Measurements from ENCODE around the gene TPGS2. TPM values are rescaled to one million over a fixed set of nuclear protein-coding genes. Genes with fewer than 3 reads are reported as not detected.
"Not testable (repeated sequence)": the region's sequence is repeated elsewhere in the genome, so short reads cannot be mapped to it uniquely, and the experiment has no call there.

The TPGS2 gene
- polyA plus RNA-seq, 1 donor = 36.7 TPM

DNA sequence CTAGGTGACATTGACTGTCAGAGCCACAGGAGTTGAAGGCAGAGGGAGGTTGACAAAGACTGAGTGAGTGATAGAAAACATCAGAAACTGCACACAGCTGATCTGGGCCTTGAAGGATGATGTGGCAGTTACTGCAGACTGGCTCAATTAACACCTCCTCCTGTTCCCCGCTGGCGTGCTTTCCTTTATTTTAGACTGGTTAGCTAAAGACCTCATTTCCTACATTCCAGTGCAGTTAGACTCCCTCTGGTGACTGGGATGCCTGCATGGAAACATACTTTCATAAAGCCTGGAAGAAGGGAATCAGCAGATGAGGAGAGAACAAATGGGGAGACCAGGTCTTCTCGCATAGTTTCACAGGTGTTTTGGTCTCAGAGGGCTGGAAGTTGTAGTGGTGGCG, 7.1 kb downstream of the TPGS2 start:
- DNase-seq (ENCODE audit: low read depth) = no peak

DNA sequence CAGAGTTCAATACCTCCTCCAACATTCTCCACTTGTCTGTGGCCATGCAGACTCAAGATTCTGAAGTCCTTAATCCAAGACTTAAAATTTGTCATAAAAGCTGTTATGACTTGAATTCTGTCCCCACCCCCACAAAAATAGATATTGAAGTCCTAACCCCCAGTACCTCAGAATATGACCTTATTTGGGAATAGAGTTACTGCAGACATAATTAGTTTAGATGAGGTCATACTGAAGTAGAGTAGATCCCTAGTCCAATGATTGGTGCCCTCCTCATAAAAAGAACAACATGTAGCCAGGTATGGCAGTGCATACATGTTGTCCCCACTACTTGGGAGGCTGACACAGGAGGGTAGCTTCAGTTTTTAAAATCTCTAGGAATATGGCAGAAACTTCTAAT, 9.2 kb downstream of the TPGS2 start:
- no peak for DNase-seq (ENCODE audit: low read depth)

DNA sequence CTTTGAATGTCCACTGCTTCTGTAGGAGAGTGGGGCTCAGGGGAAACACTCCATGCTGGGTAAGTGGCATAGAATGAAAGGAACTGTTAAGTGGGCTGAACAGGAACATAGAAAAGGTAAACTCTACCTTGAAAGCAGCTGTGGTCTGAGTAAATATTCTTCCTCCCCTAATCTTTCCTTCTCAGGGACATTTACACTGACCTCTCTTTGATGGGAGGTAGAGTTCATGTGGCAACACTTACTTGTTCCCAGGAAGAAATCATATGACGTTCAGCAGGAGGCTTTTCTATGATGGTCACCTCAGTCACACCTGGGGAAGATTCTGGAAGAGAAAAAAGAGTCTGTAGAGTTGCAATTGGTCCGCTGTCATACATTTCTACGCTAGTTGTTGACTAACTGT, 10.2 kb downstream of the TPGS2 start:
- DNase-seq (ENCODE audit: low read depth) = no peak

DNA sequence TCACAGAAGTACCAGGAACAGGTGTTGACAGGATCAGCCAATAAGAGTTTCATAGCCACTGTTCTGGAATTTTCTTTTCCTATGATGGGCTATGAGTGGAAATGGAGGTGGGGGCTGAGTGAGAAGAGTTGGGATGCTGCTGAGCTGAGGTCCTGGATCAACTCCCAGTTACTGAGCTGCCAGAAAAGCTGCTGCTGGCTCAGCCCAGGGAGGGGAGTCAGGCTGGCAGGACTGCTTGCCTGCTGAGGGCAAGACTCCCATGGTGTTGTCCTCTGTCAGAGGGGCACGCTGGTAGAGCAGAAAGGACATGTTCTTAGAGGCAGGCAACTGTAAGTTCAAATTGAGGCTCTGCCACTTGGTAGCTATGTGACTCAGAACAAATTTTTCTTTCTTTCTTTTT, 11.8 kb downstream of the TPGS2 start:
- DNase-seq (ENCODE audit: low read depth) = no peak

DNA sequence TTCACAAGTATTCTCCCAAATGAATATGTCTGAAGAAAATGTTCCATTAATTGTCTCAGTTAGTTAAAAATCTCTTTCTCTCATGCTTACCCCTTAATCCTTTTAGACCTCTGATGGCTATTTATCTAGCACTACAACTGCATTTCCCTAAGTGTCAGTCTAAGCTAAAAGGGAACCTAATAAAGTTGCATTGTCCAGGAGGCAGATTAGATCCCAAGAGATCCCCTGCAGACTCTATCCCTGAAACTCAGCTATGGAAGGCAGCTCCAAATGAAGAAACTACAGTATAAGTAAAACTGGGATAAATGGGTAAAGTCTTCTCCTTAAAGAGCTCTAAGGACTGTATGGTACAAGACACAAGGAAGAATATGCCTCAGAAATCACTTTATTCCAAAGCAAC, 12.7 kb downstream of the TPGS2 start:
- not testable (repeated sequence) for DNase-seq (ENCODE audit: low read depth)

DNA sequence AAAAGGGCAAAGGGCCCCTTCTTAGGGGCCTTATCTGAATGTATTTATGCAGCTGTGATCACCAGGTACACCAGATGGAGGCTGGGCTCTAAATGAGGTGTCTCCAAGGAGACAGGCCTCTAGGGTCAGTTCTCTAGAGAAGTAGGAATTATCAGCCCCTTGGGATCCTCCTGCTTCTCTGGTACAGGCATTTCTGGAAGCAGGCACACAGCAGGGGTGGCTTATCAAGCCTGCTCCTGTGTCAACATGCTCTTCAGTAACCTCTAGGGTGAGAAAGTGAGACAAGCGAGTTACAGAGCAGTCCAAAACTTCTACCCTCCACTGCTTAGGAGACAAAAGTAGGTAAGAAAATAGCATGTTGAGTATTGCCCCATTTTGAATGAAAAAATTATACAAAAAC, 13.8 kb downstream of the TPGS2 start:
- no peak for DNase-seq (ENCODE audit: low read depth)

DNA sequence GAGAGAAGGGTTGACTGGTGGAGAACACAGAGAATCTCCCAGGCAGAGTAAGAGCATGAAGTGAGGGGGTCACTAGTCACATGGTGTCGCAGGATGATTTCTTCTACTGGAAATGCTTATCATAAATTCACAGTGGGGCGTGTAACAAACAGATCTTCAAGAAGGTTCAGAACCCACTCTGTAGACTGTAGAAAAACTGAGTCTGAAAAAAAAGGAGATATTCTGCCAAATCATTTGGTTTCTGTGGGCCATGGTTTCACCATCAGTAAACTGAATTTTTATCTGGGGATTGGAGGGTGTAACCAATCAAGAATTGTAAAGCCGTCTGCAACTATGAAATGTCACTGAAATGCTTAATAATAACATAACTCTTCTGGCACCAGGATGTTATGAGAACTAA, 15.0 kb downstream of the TPGS2 start:
- no peak for DNase-seq (ENCODE audit: low read depth)

DNA sequence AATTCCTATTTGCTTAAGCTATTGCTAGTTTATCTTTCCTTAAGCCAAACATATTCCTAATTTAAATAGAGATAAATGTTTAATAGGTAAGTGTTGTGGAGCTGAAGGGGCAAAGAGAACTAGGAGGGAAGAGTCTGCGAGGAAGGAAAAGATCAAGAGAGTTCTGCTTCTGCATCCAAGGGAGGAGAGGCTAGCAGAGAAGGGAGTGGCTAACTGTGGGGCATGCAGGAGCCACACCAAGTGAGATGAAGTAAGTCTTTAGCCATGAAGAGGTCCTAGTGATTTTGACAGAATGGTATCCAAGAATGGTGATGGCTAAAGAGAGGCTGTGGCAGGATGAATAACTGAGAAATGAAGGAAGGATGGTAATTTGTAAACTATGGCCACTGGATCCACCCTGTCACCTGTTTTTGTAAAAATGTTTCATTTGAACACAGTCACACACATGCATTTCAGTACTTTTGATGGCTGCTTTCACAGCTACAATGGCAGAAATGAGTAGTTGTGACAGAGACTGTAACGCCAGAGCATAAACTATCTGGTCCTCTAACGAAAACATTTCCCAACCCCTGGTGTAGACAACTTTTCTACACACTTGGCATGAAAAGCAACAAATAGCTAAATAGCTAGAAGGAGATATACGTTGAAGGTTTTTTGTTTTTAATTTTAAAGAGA, 15.6 kb downstream of the TPGS2 start:
- DNase-seq (ENCODE audit: low read depth) = no peak

DNA sequence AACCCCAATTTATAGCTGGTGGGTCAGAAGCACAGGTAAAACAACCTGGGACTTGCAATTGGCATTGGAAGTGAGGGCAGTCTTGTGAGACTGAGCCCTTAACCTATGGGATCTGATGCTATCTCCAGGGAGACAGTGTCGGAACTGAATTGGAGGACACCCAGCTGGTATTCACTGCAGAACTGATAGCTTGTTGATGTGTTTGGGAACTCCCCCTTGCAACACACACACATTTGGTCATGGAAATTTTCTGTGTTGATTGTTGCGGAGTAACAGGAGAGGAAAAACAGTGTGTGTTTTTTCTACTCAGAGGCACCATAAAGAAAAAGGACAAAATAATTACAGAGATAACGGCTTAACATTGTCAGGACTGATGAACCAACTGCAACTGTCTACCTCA, 16.1 kb downstream of the TPGS2 start:
- DNase-seq (ENCODE audit: low read depth) = no peak

DNA sequence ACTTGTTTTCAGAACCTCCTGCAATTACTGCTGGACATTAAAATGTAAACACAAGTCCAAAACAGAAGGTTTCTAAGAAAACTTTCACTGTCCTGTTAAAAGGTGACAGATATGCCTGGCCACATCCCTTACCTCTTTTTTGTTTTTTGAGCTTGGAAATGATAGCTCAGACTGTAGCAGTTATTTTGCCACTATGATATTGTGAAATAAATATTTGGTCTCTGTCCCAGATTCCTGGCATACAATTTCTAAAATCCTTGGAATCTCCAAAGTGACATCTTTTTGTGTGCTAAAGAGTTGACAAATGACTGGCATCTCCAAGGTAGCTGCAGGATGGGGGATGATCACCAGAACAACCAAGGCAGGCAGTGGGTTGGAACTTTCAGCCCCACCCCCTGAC, 16.8 kb downstream of the TPGS2 start:
- DNase-seq (ENCODE audit: low read depth) = no peak

DNA sequence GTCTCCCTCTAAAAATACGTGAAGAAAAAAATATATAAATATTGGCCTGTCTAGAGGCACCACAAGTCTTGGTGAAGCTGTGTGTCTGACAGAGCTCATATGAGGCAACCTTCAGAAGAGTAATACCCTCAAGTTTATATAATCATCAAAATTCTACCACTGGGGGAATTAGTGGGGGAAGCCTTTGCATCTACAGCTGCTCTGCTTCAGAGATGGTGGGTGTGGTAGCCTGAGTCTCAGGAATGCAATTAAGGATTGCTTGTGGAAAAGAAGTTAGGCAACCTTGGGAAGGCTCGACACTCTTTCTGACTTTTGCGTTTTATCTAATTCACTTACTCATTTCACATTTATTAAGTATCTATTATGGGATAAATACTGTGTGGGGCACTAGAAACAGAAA, 17.4 kb downstream of the TPGS2 start:
- DNase-seq (ENCODE audit: low read depth) = no peak

DNA sequence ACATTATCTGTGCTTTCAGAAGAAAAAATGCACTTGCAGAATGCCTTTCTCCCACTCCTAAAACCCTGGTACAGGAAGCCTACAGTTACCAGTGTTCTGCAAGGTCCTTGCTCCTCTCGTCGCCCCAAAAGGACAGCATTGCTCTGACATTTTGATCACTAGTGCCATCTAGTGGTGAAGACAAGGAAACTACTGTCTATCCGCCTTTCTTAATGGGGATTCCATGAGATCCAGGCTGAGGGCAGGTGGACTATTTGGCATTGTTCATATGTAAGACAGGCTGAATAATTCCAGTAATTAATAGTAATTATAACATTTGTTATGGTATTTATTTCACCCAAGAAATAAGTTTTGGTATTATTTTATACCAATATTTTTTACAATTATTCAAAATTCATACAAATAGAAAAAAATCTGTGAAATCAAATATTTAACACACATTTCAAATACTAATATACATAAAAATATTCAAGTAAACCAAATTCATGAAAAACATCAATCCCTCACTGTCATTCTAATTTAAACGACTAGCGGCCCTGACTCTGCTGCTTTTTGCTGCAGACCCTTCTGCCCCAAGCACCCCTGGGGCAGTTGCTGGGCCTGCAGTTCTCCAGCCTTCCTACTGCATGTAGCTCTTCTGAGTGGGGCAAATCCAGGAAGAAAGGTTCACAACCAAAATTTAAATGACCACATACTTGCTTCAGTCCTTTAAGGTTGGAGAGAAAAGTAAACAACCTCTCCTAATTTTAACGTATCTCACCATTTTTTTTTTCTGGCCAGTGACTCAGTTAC, 19.0 kb downstream of the TPGS2 start:
- DNase-seq (ENCODE audit: low read depth) = peak; percentile 47

DNA sequence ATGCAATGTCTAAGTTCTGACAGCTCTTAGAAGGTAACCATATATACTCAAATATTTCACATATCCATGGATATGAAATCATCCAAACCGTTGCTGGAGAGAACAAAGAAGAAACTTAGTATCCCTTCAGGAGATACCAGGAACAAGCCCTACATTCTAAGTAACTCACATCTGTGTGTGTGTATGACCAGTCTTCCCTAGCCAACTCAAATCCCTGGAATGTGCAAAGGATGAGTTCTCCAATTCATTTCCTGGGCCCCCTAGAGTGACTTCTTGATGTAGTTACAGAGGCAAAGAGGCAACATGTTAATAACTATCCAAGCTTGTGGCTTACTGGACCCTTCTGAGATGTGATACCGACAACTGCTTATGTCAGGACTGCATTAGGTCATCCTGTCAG, 20.1 kb downstream of the TPGS2 start:
- DNase-seq (ENCODE audit: low read depth) = no peak

DNA sequence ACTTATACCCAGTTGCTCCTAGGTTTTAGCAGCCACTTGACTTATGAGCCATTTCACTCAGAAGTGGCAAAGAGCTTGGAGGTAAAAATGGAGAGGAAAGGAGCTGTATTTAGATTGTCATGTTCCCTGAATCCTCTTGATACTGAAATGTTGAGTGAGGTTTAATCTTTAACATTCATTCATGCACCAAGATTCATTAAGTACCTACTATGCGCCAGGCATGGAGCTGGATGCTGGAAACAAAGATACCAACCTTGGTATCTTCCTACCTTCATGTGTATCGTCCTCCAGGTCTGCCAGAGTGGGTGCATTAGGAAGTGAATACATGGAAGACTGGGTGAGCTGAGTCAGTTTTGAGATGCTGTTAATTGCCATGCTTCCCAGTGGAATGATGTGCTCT, 23.7 kb downstream of the TPGS2 start:
- DNase-seq (ENCODE audit: low read depth) = no peak

DNA sequence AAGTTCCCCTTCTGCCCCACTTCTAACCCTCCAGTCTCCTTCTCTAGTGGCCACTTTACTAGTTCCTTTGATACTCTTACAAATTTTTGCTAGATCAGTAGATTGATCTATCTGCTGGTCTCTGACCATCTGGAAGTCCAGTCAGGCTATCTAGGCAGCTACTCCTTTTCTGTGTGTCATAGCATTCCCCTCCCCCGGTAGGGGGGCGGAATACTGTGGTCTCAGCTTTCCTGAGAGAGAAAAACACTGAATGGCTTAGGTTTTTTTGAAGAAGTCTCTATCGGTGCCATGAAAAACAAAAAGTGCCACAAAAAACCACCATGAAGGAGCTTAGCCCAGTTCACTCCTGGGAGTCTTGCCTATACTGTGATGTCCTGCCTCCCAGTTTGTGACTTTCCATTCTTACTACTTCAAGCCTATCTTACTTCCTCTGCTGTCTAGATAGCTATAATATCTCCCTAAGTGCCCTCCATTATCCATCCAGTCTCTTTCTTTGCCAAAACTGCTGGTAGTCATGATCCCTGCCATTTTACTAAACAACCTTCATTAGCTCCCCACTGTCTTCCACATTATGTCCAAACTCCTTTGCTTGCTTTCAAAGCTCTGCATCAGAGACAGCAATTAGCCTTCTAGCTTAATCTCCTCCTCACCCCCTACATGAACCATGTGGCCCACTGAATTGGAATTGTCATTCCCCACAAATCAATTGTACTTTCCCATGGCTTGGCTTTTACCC, 29.9 kb downstream of the TPGS2 start:
- DNase-seq (ENCODE audit: low read depth) = no peak

DNA sequence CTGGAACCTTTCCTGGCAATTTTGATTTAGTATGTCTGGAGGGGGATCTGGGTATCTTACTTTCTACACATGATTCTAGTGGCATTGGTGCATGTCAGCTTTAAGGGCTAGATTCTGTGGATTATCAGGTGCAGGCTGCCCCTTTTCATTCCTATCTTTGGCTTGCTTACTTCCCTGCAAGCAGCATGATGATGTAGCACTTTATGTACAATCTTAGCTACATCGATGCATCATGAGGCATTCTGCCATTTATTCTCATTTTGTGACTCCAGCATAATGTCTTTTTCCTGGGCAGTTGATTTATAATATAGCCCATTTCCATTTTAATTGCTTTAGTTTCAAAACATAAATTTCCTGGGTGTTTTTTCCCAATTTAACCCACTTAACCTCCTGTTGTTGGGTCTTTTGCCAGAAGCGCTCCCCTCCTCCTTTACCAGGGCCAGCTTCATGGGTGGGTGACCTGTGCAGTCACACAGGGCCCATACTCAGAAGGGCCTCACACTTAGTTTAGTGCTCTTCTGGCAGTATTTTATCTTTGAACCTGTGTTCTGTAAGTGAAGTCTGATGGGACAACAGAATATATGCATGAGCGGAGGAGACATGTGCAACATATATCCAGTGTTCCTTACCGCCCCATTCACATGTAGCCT, 36.0 kb downstream of the TPGS2 start:
- no peak for DNase-seq (ENCODE audit: low read depth)

DNA sequence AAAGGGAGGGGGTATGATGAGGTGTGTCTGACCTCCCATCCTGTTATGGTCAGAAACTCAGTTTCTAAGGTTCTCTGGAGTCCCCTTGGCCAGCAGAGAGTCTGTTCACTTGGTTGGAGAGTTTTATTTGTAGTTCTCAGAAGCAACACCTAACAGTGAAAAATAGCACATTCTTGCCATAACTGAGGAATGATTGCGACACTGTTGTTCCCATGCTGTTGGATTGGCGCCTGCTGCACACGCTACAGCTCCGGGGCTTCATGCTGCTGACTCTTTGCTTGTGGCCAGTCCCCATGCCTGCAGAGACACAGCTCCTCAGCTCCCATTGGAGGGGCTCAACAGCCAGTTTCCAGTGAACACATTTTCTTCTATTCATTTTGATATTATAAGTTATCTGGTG, 42.1 kb downstream of the TPGS2 start:
- no peak for DNase-seq (ENCODE audit: low read depth)

DNA sequence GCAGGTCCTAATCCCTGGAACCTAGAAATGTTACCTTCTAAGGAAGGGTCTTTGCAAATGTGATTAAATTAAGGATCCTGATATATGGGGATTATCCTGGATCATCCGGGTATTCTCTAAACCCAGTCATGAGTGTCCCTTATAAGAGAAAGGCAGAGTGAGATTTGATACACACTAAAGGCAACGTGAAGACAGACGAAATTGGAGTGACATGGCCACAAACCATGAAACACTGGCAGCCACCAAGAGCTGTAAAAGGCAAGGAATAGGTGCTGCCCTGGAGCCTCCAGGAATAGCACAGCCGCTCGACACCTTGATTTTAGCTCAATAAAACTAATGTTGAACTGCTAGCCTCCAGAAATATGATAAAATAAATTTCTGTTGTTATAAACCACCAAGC, 45.0 kb downstream of the TPGS2 start:
- no peak for DNase-seq (ENCODE audit: low read depth)

DNA sequence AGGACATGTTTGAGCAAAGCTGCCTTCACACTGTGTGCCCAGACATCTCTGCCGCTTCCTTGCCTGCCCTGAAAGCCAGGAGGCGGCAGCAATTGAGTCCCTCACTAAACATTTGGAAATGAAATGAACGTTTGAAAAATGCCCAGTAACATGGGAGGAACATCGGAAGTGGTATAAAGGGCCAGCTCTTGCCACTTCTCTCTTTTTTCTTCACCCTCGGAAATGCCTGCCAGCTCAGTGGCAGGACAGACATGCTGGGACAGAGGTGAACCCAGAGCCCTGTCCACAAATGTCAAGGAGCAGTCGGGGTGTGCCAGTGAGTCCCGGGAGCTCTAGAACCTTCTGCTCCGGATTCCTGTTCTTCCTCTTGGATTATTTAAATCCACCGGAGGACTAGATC, 46.1 kb downstream of the TPGS2 start:
- no peak for DNase-seq (ENCODE audit: low read depth)

DNA sequence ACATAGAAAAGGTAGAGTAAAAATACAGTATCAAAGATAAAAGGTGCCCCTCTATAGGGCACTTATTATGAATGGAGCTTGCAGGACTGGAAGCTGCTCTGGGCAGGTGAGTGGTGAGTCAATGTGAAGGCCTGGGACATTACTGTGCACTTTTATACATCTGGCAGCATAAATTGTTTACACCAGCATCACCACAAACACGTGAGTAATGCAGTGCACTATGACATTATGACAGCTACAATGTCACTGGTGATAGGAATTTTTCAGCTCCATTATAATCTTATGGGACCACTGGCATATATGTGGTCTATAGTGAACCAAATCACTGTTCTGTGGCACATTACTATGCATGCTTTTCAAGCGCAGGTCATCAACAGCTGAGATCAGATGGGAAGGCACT, 48.1 kb downstream of the TPGS2 start:
- no peak for DNase-seq (ENCODE audit: low read depth)

DNA sequence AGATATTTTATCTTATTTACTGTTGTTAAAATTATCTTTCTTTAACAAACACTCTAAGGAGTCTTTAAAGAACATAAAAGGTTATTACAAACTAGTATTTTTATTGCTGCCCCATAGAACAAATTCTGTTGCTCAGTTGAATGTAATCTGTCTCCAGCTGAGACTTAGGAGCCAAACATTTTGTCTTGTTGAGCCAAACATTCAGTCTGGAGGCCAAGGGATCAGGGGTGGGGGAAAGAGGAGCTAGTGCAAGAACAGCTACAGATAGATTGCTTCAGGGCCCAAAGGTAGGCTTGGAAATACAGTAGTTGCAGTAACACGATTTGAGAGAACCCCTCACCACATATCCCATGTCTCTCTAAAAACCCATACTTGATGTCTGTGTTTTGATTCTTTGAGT, 51.2 kb downstream of the TPGS2 start:
- no peak for DNase-seq (ENCODE audit: low read depth)

DNA sequence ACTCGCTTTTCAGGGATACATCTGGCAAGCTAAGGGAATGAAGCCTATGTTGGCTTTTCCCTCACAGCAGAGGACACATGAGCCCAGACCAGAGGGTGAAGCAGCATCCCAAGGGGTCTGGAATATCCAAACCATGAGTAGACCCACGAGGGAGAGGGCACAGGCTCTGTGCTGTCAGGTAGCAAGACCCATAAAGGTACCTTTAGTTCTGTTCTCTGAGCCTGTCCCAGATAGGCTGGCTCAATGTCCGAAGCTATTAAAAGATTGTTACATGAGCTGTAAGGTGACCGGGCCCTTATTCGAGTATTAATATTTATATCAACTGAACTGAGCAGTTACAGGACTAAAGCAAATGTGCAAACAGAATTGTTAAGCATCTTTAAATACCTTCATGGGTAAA, 52.2 kb downstream of the TPGS2 start:
- no peak for DNase-seq (ENCODE audit: low read depth)

Measured in forelimb muscle (tissue), 1 donor.